Heart left ventricle (tissue), 13 donors: Measurements from ENCODE around the gene FAM161B.

Experiments used
- POLR2A ChIP-seq, 2 donors: fragments of 450-650 bp; IDR thresholded peaks; one replicate each; pipeline ENCODE4 v1.6.1; 2017; ENCODE audit warnings: antibody characterized with exemption in 2 of 2, mild to moderate bottlenecking in 2 of 2, moderate library complexity in 2 of 2
- TF ChIP-seq, protein P1 (sequence below), 12 donors: fragments of 200-600 bp; sonication (generic) in 4 of 12; IDR thresholded peaks; one replicate each; pipeline versions ENCODE4 v1.5.0 to v1.8.0; 2018 to 2022; ENCODE audit warnings: antibody characterized with exemption in 12 of 12, mild to moderate bottlenecking in 5 of 12
- donor health status: ischemic (EF 13 %, LVEDD 7.1; RV severe dilation, severe dysfunction).
- donor health status: DM: no; HTN: yes; CAD: no.
- donor health status: DM: no; HTN: no; CAD: no.
- donor health status: ischemic (EF 25% LVEDD 6.9; RV normal size, moderate dysfunction).
- donor health status: ischemic (EF 25% LVEDD 5.7; RV mildly dilated, moderate dysfunction).
- donor health status: ischemic (EF 35%, LVEDD 5.7; RV mildly dilated, moderate dysfunction).
- donor health status: nonischemic (EF 11% LVEDD 7.7; RV severe dilation, severe dysfunction).
- donor health status: DM: yes; HTN: yes; CAD: no.
- donor health status: PGD.
- donor health status: ischemic (EF 29% LVEDD 5.4; RV normal size, mild dysfunction).
- donor health status: nonischemic (EF 23%, LVEDD 6.1; RV moderate dilation, normal function).

DNA sequence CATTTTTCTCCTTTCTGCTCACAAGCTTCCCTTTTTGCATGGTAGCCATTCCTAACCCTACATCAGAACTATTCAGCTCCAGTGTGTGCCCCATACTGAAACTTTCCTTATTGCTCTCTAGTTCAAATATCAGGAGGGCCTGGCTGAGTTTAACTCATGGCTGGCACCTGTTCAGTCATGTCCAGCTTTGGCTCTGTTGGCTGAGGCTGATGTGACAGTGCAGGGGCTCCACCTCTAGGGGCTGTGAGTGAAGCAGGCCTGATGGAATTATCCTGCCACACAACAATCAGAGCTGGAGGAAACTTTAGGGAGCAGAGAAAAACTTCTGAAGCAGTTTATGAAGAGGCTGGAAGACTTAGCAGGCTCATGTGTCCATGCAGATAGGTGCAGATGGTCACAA, 8.7 kb upstream of the FAM161B start:
- TF ChIP-seq, protein P1, sequence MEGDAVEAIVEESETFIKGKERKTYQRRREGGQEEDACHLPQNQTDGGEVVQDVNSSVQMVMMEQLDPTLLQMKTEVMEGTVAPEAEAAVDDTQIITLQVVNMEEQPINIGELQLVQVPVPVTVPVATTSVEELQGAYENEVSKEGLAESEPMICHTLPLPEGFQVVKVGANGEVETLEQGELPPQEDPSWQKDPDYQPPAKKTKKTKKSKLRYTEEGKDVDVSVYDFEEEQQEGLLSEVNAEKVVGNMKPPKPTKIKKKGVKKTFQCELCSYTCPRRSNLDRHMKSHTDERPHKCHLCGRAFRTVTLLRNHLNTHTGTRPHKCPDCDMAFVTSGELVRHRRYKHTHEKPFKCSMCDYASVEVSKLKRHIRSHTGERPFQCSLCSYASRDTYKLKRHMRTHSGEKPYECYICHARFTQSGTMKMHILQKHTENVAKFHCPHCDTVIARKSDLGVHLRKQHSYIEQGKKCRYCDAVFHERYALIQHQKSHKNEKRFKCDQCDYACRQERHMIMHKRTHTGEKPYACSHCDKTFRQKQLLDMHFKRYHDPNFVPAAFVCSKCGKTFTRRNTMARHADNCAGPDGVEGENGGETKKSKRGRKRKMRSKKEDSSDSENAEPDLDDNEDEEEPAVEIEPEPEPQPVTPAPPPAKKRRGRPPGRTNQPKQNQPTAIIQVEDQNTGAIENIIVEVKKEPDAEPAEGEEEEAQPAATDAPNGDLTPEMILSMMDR (IDR thresholded peaks at IDR 0.05) = no peak
- TF ChIP-seq POLR2A (IDR thresholded peaks at IDR 0.05) = no peak
